ENCODE data around the gene SETBP1.

- TF ChIP-seq YY1 (IDR thresholded peaks at IDR 0.05; ENCODE audit: insufficient read depth, insufficient read length) (no peak), ZNF274 (IDR thresholded peaks at IDR 0.05; ENCODE audit: low read depth, low read length) (no peak), SUZ12 (IDR thresholded peaks at IDR 0.05; ENCODE audit: extremely low read depth, insufficient read depth, insufficient read length) (no peak)
These were observed 403.5 kb downstream of the SETBP1 start for GRCh38 chr18:45084206-45084605.
